DMS53 treated with DMSO at 0.1 percent for 48 hours (cell line): ENCODE data around the gene ZSWIM4.
A peak's percentile ranks its signal among the peaks of the same experiment; 100 is the strongest.

Source experiments
- DNase-seq: peaks from one replicate; lab custom pipeline; 2025; ENCODE audit not compliant: unreplicated experiment; lab: John Stamatoyannopoulos, UW

Gene ZSWIM4

DNA sequence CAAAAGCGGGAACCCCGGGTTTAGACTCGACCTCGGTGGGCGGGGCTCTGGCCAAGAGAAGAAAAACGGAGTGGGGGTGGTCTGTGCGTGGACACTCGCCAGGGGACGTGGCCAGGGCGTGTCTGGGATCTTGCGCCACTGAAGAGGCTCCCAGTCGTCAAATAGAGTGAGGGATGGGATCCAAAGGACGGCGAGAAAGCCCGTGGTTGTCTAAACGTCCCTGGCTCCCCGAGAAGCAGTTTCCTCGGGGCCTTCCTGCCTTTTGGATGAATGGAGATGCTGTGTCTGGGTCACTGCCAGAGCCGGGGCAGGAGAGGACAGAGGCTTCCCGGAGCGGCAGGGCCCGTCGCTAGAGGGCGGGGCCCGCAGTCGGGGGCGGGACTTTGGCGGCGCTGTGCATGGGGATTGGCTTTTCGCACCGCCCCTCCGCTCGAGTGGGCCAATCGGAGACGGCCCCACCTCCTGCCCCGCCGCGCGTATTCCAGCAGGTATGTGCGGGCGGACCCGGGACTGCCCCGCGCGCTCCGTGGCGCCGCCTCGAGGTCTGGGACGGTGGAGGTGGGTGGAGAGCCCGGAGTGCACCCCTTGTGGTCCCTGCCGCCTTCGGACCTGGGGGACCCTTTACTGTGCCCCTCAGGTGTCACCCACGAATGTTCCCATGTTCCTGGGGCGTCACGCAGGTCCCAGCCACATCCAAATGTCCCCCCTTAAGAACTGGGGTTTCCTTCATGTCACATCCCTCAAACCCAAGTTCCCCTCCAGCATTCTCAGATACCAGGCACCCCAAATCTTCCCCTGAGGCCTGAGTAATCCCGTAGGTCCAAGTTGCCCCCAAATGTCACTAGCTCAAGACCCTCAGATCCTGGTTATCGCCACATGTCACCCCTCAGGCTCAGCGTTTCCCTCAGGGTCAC, 38.3 kb downstream of the ZSWIM4 start:
- DNase-seq, result peak; percentile 78

GRCh38 chr19:13834244-13835069, 39.2 kb downstream of the ZSWIM4 start:
- DNase-seq, result no peak

- DNase-seq, result no peak
Measured at GRCh38 chr19:13835791-13836723, 40.8 kb downstream of the ZSWIM4 start.

GRCh38 chr19:13838435-13839129, 43.3 kb downstream of the ZSWIM4 start:
- DNase-seq, result no peak

DNA sequence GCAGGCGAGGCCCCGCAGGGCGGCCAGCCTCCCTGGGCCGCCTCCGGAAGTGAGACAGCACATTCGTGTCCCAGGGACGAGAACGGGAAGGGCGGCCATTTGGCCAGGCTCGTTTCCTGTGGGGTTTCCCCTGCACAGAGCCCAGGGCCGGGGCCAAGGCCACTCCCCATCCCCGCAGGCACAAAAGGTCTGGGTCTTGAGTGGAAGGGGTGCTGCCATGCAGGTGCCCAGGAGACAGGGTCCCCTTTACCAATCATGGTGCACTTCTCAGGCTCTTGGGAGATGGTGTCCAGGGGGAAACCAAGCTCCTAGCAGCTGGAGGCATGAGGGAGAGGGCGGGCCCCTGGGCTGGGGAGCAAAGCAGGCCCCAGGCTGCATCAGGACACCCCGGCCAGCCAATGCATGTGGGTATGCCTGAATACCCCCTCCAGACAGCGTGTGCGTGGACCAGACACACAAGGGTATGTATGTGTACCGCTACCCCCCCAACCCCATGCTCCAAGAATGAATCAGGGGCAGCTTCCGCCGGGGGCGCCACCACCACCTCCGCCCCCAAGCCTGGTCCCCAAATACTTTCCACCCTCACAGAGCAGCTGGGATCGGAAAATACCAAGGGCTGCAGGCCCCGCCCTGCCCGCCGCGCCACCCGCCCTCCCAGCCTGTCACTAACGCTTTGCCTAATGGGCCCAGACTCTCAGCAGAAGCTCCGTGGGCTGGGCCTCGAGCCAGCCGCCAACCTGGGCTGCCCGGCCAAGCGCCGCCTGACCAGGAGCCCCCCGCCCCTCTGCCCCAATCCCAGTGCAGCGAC, 44.1 kb downstream of the ZSWIM4 start:
- no peak for DNase-seq

DNA sequence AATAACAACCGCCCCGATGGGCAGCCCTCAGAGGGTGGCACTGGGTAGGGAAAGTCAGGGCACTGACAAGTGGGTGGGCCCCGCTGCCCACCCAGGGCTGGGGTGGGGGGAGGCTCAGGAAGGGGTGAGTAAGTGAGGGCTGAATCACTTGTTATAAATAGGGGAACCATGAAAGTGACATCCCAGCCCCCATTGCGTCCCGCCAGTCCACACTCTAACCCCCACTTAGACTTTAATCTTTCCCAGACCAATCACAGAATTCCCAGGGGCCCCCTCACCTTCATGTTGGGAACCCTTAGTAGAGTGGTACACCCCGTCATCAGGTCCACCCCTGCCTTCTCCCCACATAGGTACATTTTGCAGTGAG, 44.7 kb downstream of the ZSWIM4 start:
- no peak for DNase-seq

- DNase-seq, result no peak
Measured at GRCh38 chr19:13840305-13841085, 45.3 kb downstream of the ZSWIM4 start.

DNA sequence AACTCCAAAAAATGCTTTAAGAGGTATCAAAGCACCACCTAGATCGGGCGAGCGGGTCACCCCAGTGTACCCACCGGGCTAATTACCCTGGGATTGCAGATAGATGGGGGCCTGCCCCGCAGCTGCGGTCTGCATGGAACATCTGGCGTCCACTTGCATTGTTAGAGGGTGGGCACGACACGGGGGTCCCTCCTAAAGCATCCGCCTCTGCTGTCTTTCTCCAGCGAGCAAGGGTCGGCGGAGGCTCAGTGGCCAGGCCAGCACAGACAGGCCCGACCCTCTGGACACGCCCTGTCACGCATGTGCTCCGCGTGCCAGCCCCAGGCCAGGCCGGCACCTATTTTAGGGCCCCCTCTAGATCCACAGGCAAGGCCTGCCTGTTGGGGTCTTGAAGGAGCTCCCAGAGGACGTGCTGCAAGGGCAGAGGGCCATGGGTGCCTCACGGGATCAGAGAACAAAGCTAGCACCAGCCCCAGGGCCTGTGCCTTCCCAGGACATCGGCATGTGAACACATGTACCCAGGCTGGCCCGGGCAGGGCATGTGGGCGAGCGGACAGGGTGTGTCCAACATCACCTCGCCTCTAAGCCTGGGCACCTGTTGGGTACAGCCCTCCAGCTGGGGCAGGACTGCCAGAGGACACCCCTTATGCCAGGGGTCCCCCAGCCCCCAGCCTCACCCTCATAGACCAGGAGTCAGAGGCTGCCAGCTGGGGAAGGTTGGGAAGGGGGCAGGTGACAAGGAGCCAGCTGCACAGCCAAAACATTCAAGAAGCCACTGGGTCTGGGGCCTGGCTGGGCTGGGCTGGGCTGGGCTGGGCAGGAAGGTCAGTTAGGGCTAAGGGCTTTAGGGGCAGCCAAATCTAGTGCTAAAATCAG, 46.1 kb downstream of the ZSWIM4 start:
- no peak for DNase-seq

DNA sequence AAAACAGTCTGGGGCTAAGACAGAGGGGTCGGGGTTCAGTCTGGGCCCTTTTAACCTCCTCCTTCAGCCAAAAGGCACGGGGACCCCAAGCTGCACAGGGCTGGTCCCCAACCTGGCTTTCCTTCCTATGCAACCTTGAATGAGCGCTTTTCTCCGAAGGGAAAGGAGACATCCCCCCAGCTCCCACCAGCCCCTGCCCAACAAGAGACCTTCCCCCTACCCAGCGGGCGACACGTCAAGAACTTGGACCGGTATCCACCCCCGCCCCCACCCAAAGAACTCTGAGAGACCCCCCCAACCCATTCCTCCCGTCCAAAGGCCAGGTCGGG, 46.7 kb downstream of the ZSWIM4 start:
- DNase-seq, result no peak

DNA sequence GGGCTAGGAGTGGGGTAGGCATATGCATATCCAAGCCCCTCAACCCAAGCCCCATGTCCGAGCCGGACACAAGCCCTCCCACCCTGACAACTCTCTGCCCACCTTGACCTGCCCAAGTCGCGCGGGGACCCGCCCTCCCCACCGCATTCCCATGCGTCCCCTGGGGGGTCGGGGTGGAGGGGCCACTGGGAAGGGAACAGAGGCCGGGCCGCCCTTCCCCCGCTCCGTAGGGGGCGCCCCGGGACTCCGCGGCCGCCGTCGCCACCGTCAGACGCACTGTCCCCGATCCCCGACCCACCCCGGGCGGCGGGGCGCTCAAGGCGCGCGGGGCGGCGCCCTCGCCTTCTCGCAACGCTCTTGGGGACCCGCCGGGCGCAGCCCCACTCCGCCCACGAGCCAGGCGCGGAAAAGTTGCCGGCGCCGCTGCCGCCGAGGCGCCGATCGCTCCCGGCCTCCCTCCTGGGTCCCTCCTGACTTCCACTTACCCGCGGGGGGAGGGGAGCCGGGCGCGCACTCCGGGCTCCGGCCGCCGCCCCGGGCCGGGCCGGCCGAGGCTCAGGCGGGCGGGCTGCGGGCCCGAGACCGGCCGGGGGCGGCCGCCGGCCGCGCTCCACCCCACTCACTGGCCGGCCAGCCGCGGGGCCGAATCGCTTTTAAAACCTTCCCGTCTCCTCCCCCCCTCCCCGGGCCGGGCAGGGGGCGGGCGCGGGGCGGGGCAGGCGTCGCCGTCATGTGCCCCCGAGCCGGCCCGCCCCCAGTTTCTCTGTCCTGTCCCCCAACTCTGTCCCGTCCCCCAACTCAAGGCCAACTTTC, 47.3 kb downstream of the ZSWIM4 start:
- no peak for DNase-seq

- DNase-seq, result peak; percentile 32
Measured at GRCh38 chr19:13843104-13843921, 48.1 kb downstream of the ZSWIM4 start.

GRCh38 chr19:13844130-13844631, 48.9 kb downstream of the ZSWIM4 start:
- no peak for DNase-seq

- peak; percentile 81 for DNase-seq
Measured at GRCh38 chr19:13846557-13847406, 51.5 kb downstream of the ZSWIM4 start.

GRCh38 chr19:13847407-13848339, 52.4 kb downstream of the ZSWIM4 start:
- peak; percentile 53 for DNase-seq
